Endodermal cell (in vitro differentiated cells): Measurements from ENCODE around the gene PLCB4. TPM values are rescaled to one million over a fixed set of nuclear protein-coding genes. Genes with fewer than 3 reads are reported as not detected.

Source experiments
- DNase-seq: peaks from one replicate; pipeline ENCODE4 v3.0.0-alpha.2; 2017
- H3K27ac ChIP-seq: 2 replicates; pipeline ENCODE4 v1.5.1; 2013; ENCODE audit warnings: mild to moderate bottlenecking, low read depth, low read length, moderate library complexity
- H3K27me3 ChIP-seq: 2 replicates; pipeline ENCODE4 v1.6.1; 2013; ENCODE audit warnings: mild to moderate bottlenecking, low read length, moderate library complexity; ENCODE audit not compliant: insufficient read depth, control insufficient read depth, poor library complexity, severe bottlenecking
- H3K36me3 ChIP-seq: 2 replicates; pipeline ENCODE4 v1.7.0; 2013; ENCODE audit warnings: mild to moderate bottlenecking, low read length, moderate library complexity; ENCODE audit not compliant: control insufficient read depth, insufficient read depth
- H3K4me1 ChIP-seq: one replicate; pipeline ENCODE4 v1.7.0; 2013; ENCODE audit warnings: low read length; ENCODE audit not compliant: control insufficient read depth, insufficient read depth
- H3K4me3 ChIP-seq: 2 replicates; pipeline ENCODE4 v1.5.1; 2013; ENCODE audit warnings: mild to moderate bottlenecking, low read length, moderate library complexity
- H3K9ac ChIP-seq: 2 replicates; pipeline ENCODE4 v1.6.1; 2013; ENCODE audit warnings: mild to moderate bottlenecking, low read length, moderate library complexity; ENCODE audit not compliant: poor library complexity, severe bottlenecking; ENCODE audit errors: extremely low read depth
- H3K9me3 ChIP-seq: 2 replicates; pipeline ENCODE4 v1.6.1; 2013; ENCODE audit warnings: mild to moderate bottlenecking, low read length, moderate library complexity; ENCODE audit not compliant: control insufficient read depth
- H3K27ac Mint-ChIP-seq: 2 replicates; pipeline ENCODE4 v1.8.0; 2020; ENCODE audit warnings: mixed read lengths
- H3K27me3 Mint-ChIP-seq: 2 replicates; pipeline ENCODE4 v1.8.0; 2021; ENCODE audit warnings: mild to moderate bottlenecking, mixed read lengths; ENCODE audit not compliant: insufficient read depth
- H3K36me3 Mint-ChIP-seq: 2 replicates; pipeline ENCODE4 v1.8.0; 2020; ENCODE audit warnings: low read depth, mixed read lengths
- H3K4me1 Mint-ChIP-seq: 2 replicates; pipeline ENCODE4 v1.8.0; 2020; ENCODE audit warnings: mixed read lengths
- H3K4me3 Mint-ChIP-seq: 2 replicates; pipeline ENCODE4 v1.8.0; 2020; ENCODE audit warnings: mild to moderate bottlenecking, moderate library complexity, mixed read lengths
- H3K9me3 Mint-ChIP-seq: 2 replicates; pipeline ENCODE4 v1.8.0; 2020; ENCODE audit warnings: mild to moderate bottlenecking, mixed read lengths
- CTCF ChIP-seq: fragments of 200-600 bp; sonication (generic); conservative IDR thresholded peaks from 2 replicates; pipeline ENCODE4 v1.5.0; 2021; ENCODE audit warnings: antibody characterized with exemption, mild to moderate bottlenecking
- WGBS, 2 experiments: methylation state at CpG; one replicate each; pipeline versions ENCODE4 v1.1.5 to v1.1.7; 2013; ENCODE audit warnings: missing lambda C conversion rate in 2 of 2, mixed read lengths in 1 of 2; ENCODE audit not compliant: insufficient coverage in 1 of 2, insufficient read length in 1 of 2; 5-methylcytosine and 5-hydroxymethylcytosine counted together
- total RNA-seq, 2 donors: library from RNA; stranded (reverse); fragmentation: NEBNext Ultra II Directional in 1 of 2; extraction: Animal tissue kit (Norgen Biotek cat#: 25700) in 1 of 2; gene quantifications; 2 replicates in 1 of 2; 3 replicates in 1 of 2; pipeline ENCODE4 v1.2.1, GENCODE V29; 2021

The PLCB4 gene
- total RNA-seq, 2 donors from 2014 or later, result 14.4 to 14.6 TPM

DNA sequence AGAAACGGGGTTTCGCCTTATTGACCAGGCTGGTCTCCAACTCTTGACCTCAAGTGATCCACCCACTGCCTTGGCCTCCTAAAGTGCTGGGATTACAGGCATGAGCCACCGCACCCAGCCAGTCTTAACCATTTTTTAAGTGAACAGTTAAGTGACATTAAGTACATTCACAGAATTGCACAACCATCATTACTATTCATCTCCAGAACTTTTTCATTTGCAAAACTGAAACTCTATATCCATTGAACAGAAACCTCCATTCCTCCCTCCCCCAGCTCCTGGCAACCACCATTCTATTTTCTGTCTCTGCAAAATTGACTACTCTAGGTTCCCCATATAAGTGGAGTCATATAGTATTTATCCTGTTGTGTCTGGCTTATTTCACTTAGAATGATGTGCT lies 59.7 kb downstream of the PLCB4 start:
- H3K4me1 ChIP-seq, result peaks cover 3% of the 10 kb centered on the region
- Mint-ChIP-seq H3K9me3 (no peaks in the 10 kb centered on the region), H3K27ac (no peak overlapping the region), H3K4me3 (no peak overlapping the region), H3K4me1 (peaks cover 9% of the 10 kb centered on the region), H3K27me3 (no peaks in the 10 kb centered on the region), H3K36me3 (no peaks in the 10 kb centered on the region)
- H3K9me3 ChIP-seq, result no peaks in the 10 kb centered on the region
- WGBS, 2 experiments, result 97% methylated on average over 3 of the region's 3 CpGs
- no peak overlapping the region for H3K9ac ChIP-seq
- no peaks in the 10 kb centered on the region for H3K36me3 ChIP-seq
- no peak overlapping the region for H3K27ac ChIP-seq
- no peak for TF ChIP-seq CTCF
- no peak for DNase-seq
- H3K27me3 ChIP-seq, result no peaks in the 10 kb centered on the region
- no peak overlapping the region for H3K4me3 ChIP-seq

- peaks cover 3% of the 10 kb centered on the region for H3K4me1 ChIP-seq
- Mint-ChIP-seq H3K9me3 (no peaks in the 10 kb centered on the region), H3K27me3 (no peaks in the 10 kb centered on the region), H3K4me1 (peaks cover 9% of the 10 kb centered on the region), H3K4me3 (no peak overlapping the region), H3K36me3 (no peaks in the 10 kb centered on the region), H3K27ac (no peak overlapping the region)
- no peak overlapping the region for H3K27ac ChIP-seq
- WGBS, 2 experiments, result 98% methylated on average over 3 of the region's 3 CpGs; no CpG with 5 or more reads in 1 of the 2 experiments
- no peak for TF ChIP-seq CTCF
- no peaks in the 10 kb centered on the region for H3K36me3 ChIP-seq
- no peak overlapping the region for H3K4me3 ChIP-seq
- H3K27me3 ChIP-seq, result no peaks in the 10 kb centered on the region
- H3K9ac ChIP-seq, result no peak overlapping the region
- no peak for DNase-seq
- H3K9me3 ChIP-seq, result no peaks in the 10 kb centered on the region
Observed at GRCh38 chr20:9129756-9130155, 60.9 kb downstream of the PLCB4 start.

DNA sequence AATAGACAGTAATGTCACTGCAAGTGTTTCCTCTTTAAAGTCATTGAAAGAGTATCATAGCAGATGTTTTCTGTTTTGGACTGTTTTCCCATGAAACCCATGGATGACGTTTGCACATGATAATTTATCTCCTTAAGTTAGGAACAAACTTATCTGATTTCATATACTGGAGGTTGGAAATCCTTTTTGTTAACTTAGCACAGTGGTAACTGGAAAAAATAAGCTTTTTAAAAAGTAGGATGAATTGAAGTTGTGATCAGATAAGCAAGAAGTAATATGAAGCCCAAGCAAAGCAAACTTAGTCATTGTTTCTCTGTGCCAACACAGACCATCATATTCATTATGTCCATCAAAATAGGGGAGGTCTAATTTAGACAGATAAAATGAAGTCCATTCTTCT lies 61.6 kb downstream of the PLCB4 start:
- H3K27ac Mint-ChIP-seq, result no peak overlapping the region
- WGBS, 2 experiments, result 100% methylated on average over 1 of the region's 1 CpG

More for the DNA sequence above, 61.6 kb downstream of the PLCB4 start:
- H3K4me3 Mint-ChIP-seq, result no peak overlapping the region
- no peaks in the 10 kb centered on the region for H3K36me3 Mint-ChIP-seq
- Histone ChIP-seq H3K4me1 (peaks cover 3% of the 10 kb centered on the region), H3K36me3 (no peaks in the 10 kb centered on the region), H3K9ac (no peak overlapping the region), H3K27me3 (no peaks in the 10 kb centered on the region), H3K27ac (no peak overlapping the region), H3K9me3 (no peaks in the 10 kb centered on the region), H3K4me3 (no peak overlapping the region)
- TF ChIP-seq CTCF, result no peak
- peaks cover 9% of the 10 kb centered on the region for H3K4me1 Mint-ChIP-seq
- no peaks in the 10 kb centered on the region for H3K9me3 Mint-ChIP-seq
- no peaks in the 10 kb centered on the region for H3K27me3 Mint-ChIP-seq
- DNase-seq, result no peak
